DND-41 (cell line): ENCODE data around the gene RGL4.

Experiments
- ATAC-seq: fragments of 200-7000 bp; cut with Tn5 transposase; 3 replicates; pipeline ENCODE4 v1.9.1; 2021; ENCODE audit warnings: low read depth; ENCODE audit not compliant: insufficient read depth
- DNase-seq: peaks from one replicate; pipeline ENCODE4 v3.0.0-alpha.2; 2020
- H2AFZ ChIP-seq: 2 replicates; pipeline ENCODE4 v1.6.0; 2012; ENCODE audit warnings: low read depth, low read length
- H3K27ac ChIP-seq: 2 replicates; pipeline ENCODE4 v1.5.1; 2012; ENCODE audit warnings: low read length, inconsistent platforms
- H3K27me3 ChIP-seq: fragments of 200-600 bp; sonication (generic); 2 replicates; pipeline ENCODE4 v1.6.0; 2012; ENCODE audit warnings: low read length, mild to moderate bottlenecking, inconsistent platforms; ENCODE audit not compliant: insufficient read depth, poor library complexity
- H3K36me3 ChIP-seq: 2 replicates; pipeline ENCODE4 v1.5.1; 2012; ENCODE audit warnings: low read length, inconsistent platforms; ENCODE audit not compliant: insufficient read depth
- H3K4me1 ChIP-seq: 2 replicates; pipeline ENCODE4 v1.5.1; 2012; ENCODE audit warnings: mild to moderate bottlenecking, low read length; ENCODE audit not compliant: insufficient read depth
- H3K4me2 ChIP-seq: 2 replicates; pipeline ENCODE4 v1.6.0; 2012; ENCODE audit warnings: mild to moderate bottlenecking, moderate library complexity, low read length, inconsistent platforms; ENCODE audit not compliant: insufficient read depth
- H3K4me3 ChIP-seq, 2 experiments: fragments of 200-600 bp in 1 of 2; shearing (Covaris generic) in 1 of 2; 2 replicates each; pipeline ENCODE4 v1.5.1; 2012 to 2016; ENCODE audit warnings: inconsistent platforms in 2 of 2, low read length in 2 of 2, mild to moderate bottlenecking in 2 of 2, low read depth in 1 of 2, moderate library complexity in 1 of 2
- H3K79me2 ChIP-seq: 2 replicates; pipeline ENCODE4 v1.6.0; 2012; ENCODE audit warnings: low read length, inconsistent platforms; ENCODE audit not compliant: insufficient read depth
- H3K9ac ChIP-seq: 2 replicates; pipeline ENCODE4 v1.6.0; 2012; ENCODE audit warnings: low read depth, mild to moderate bottlenecking, inconsistent platforms, low read length, moderate library complexity
- H3K9me3 ChIP-seq: 2 replicates; pipeline ENCODE4 v1.5.1; 2012; ENCODE audit warnings: low read length, moderate library complexity, mild to moderate bottlenecking, inconsistent platforms; ENCODE audit not compliant: insufficient read depth, severe bottlenecking
- H4K20me1 ChIP-seq: 2 replicates; pipeline ENCODE4 v1.6.0; 2012; ENCODE audit warnings: low read length; ENCODE audit not compliant: insufficient read depth
- CTCF ChIP-seq: IDR thresholded peaks from 2 replicates; pipeline ENCODE4 v1.5.1; 2012; ENCODE audit warnings: borderline replicate concordance, low read length, moderate library complexity, mild to moderate bottlenecking; ENCODE audit not compliant: poor library complexity, severe bottlenecking; ENCODE audit errors: extremely low read depth
- EZH2 ChIP-seq: IDR thresholded peaks from 3 replicates; pipeline ENCODE4 v1.6.1; 2012; ENCODE audit warnings: borderline replicate concordance, low read depth, mild to moderate bottlenecking, moderate library complexity, low read length, inconsistent platforms; ENCODE audit not compliant: severe bottlenecking

RGL4 gene

GRCh38 chr22:23682077-23682476 is 8.7 kb upstream of the RGL4 start:
- no peak overlapping the region for H3K27ac ChIP-seq
- no peaks in the 10 kb centered on the region for H3K79me2 ChIP-seq
- H2AFZ ChIP-seq, result no peak overlapping the region
- DNase-seq (no peak), ATAC-seq (no peak)
- H3K4me1 ChIP-seq, result no peaks in the 10 kb centered on the region
- no peaks in the 10 kb centered on the region for H3K9me3 ChIP-seq
- H3K27me3 ChIP-seq, result no peaks in the 10 kb centered on the region
- TF ChIP-seq CTCF (no peak), EZH2 (no peak)
- H3K4me2 ChIP-seq, result no peak overlapping the region
- H3K4me3 ChIP-seq, result no peak overlapping the region
- peaks cover 41% of the 10 kb centered on the region for H3K36me3 ChIP-seq
- H3K9ac ChIP-seq, result no peak overlapping the region
- H4K20me1 ChIP-seq, result no peaks in the 10 kb centered on the region; the same call in 1 of the 2 replicates

- Histone ChIP-seq H2AFZ (no peak overlapping the region), H3K4me2 (no peak overlapping the region), H3K27me3 (no peaks in the 10 kb centered on the region), H4K20me1 (no peaks in the 10 kb centered on the region; the same call in 1 of the 2 replicates), H3K4me1 (no peaks in the 10 kb centered on the region), H3K79me2 (no peaks in the 10 kb centered on the region), H3K36me3 (peaks cover 37% of the 10 kb centered on the region), H3K9ac (no peak overlapping the region), H3K9me3 (no peaks in the 10 kb centered on the region), H3K4me3 (no peak overlapping the region), H3K27ac (no peak overlapping the region)
- TF ChIP-seq CTCF (no peak), EZH2 (no peak)
- no peak for DNase-seq
- ATAC-seq, result no peak
These were observed 7.9 kb upstream of the RGL4 start for GRCh38 chr22:23682827-23683355.

GRCh38 chr22:23683545-23683944 is 7.3 kb upstream of the RGL4 start:
- H4K20me1 ChIP-seq, result no peaks in the 10 kb centered on the region; the same call in 1 of the 2 replicates
- TF ChIP-seq CTCF, result no peak
- TF ChIP-seq EZH2, result no peak
- no peaks in the 10 kb centered on the region for H3K9me3 ChIP-seq
- H3K4me2 ChIP-seq, result no peak overlapping the region
- no peaks in the 10 kb centered on the region for H3K79me2 ChIP-seq
- H3K27me3 ChIP-seq, result no peaks in the 10 kb centered on the region
- DNase-seq, result no peak
- no peak overlapping the region for H3K27ac ChIP-seq
- no peak overlapping the region for H3K9ac ChIP-seq
- no peaks in the 10 kb centered on the region for H3K4me1 ChIP-seq
- H2AFZ ChIP-seq, result no peak overlapping the region
- H3K4me3 ChIP-seq, result no peak overlapping the region
- no peak for ATAC-seq
- H3K36me3 ChIP-seq, result peaks cover 42% of the 10 kb centered on the region
